GM19372 (cell line): ENCODE data around the gene STOML1.
A peak's percentile ranks its signal among the peaks of the same experiment; 100 is the strongest.

ENCODE experiments used
- ATAC-seq: cut with Tn5 transposase; IDR thresholded peaks from one replicate; pipeline ENCODE4 v1.9.1; 2021; ENCODE audit warnings: mild to moderate bottlenecking, low read depth, moderate library complexity; ENCODE audit not compliant: unreplicated experiment

The STOML1 gene

DNA sequence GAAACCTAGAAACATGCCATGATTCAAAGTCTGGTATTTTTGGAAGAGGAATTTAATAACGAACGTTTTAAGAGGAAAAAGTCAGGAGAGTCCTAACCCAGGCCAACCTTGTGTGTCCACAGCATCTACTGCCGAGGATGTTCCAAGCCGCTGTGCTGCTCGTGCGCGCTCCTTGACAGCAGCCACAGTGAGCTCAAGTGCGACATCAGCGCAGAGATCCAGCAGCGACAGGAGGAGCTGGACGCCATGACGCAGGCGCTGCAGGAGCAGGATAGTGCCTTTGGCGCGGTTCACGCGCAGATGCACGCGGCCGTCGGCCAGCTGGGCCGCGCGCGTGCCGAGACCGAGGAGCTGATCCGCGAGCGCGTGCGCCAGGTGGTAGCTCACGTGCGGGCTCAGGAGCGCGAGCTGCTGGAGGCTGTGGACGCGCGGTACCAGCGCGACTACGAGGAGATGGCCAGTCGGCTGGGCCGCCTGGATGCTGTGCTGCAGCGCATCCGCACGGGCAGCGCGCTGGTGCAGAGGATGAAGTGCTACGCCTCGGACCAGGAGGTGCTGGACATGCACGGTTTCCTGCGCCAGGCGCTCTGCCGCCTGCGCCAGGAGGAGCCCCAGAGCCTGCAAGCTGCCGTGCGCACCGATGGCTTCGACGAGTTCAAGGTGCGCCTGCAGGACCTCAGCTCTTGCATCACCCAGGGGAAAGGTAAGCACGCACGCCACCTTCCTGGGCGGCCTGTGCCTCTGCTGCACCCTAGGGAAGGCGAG, 30.8 kb upstream of the STOML1 start:
- no peak for ATAC-seq

DNA sequence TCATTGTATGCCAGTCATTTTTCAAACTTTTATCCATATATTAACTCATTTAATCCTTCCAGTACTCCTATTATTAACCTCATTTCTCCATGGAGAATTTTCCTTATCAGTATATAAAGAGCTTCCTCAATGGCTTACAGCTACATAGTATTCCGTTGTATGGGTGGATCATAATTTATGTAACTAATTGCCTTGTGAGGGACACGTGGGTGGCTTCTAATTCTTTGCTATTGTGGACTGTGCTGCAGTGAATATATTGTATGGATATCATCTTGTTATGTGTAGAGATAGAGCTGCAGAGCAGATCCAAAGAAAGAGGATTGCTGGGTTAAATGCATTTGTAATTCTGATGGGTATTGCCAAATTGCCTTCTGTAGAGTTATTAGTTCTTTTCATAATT, 27.6 kb upstream of the STOML1 start:
- no peak for ATAC-seq

DNA sequence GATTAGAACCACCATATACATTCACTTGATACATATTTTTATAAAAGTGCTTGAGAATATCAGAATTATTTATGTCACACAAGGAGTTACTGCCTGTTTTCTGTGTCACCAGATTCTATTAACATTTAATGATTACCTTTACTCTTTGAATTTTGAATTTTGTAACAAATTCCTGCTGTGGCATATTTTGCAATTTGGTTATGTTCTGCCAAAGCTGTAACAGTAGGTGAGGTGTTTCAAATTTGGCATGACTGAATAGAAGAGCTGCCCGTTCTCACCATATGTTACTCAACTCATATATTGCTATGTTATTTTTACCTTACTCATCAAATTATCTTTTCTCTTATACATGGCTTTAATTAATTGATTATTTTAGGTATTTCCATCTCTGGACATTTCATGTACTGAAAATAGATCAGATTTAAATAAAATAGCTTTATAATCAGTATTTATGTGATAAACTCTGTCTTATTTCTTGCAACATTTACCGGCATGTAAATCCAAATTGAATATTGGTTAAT, 21.3 kb upstream of the STOML1 start:
- ATAC-seq: no peak

DNA sequence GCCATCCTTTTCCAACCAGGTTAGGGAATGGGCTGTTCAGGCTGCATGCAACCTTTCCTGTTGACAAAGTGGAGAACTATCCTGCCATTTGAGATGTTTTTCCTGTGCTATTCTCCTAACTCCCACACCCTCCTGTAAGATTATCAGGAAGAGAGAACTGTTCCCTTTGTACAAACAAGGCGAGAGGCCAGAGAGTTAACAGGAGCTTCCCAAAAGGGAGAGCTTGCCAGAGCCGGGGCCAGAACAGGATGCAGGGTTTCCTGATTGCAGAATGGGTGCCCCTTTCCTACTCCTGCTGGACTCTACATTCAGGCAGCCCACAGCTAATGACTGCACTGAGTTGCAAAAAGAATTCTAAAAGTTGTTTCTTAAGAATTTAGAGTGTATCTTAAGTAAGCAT, 19.5 kb upstream of the STOML1 start:
- ATAC-seq: no peak

DNA sequence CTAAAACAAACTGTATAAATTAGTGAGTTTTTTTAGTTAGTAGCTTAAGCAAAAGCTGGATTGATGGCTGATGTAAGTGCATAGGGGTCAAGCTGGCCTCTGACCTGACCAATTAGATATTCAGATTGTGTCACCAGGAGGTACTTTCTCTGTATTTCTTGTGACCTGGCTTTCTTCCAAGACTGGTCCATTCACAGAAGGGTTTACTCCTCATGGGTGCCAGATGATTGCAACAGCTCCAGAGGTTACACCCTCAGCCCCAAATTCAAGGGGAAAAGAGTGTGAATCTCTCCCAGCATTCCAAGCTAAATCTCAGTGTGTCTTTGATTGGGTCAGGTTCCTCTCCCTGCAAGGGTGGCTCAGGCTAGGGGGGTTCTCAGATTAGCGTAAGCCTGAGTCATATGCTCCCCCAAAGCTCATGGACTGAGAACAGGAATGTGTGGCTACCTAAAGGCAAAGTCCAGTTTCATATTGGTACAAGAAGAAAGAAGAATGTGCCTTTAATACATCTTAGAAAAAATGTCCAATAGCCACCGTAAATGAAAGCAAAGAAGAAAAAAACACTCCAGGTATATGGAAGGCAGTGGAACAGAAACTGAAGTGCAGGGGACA, 18.9 kb upstream of the STOML1 start:
- ATAC-seq: no peak

DNA sequence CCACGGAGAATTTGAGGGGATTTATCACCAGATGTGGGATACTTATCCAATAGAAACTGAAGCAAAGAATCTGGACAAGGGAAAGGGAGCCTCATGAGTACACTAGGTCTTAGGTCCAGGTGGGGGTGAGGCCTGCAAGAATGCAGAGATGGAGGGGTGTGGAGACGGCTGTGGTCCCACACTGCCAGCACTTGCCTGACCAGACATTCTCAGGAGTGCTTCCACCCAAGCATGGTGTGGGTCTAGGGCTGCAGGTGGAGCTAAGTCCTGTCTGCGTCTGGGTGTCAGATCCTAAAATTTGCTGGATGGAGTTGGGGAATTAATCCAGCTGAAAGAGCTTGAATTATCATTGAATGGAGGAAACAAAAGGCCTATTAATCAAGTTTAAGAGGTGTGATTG, 16.8 kb upstream of the STOML1 start:
- no peak for ATAC-seq

DNA sequence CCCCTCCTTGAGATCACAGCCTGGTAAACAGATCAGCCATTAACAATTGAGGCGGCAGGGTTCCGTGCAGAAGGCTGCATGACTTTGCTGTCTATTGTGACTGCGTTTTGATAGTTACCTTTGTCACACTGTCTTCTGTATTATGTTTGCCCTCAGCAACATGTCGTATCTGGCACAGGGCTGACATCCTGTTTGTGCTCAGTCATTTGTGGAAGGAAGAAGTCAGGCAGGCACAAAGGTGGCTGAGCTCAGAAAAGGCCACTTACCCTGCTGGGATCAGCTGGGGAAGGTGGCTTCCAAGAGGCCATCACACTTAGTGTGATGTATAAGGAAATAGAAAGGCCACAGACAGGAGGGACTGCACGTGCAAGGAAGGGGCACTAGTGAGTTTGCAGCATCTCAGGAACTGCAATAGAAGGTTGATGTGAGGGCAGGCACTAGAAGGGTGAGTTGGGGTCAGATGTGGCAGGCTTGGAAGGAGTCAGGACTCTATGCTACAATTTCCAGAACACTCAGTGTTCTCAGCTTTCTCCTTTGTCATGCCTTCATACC, 15.8 kb upstream of the STOML1 start:
- no peak for ATAC-seq

DNA sequence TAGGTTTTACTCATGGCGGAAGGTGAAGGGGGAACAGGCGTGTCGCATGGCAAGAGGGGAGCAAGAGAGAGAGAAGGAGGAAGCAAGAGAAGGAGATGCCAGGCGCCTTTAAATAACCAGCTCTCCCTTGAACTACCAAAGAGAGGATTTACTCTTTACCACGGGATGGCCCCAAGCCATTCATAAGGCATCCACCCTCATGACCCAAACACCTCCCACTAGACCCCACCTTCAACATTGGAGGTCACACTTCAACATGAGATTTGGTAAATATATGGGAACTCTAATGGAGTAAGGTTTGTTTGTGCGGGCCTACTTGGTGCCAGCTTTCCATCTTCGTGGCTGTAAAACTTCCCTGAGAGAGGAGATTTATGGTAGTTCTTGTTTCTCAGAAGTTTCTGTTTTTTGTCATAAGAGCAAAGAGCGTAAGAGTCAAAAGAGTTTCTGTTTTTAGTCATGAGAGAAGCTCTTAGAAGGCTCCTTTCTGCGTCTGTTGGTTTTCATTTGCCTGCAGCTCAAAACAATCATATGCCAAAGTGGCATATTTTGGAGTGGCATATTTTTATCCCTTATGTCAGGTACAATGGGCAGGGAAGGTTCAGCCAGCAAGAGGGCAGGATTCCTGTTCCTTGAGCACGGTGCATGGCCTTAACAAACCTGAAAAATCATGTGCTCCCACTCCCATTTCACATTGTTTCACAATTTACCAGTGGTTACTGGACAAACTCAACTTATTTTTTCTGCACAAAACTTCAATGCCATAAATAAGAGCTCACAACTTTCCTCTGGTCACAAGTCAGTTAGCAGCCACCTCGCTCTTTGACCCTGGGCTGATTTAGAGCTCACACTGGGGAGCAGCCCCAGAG, 14.9 kb upstream of the STOML1 start:
- no peak for ATAC-seq

DNA sequence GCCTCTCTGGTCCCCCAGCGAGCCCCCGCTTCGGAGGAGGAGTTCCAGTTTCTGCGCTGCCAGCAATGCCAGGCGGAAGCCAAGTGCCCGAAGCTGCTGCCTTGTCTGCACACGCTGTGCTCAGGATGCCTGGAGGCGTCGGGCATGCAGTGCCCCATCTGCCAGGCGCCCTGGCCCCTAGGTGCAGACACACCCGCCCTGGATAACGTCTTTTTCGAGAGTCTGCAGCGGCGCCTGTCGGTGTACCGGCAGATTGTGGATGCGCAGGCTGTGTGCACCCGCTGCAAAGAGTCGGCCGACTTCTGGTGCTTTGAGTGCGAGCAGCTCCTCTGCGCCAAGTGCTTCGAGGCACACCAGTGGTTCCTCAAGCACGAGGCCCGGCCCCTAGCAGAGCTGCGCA, 5.9 kb upstream of the STOML1 start:
- ATAC-seq: no peak

DNA sequence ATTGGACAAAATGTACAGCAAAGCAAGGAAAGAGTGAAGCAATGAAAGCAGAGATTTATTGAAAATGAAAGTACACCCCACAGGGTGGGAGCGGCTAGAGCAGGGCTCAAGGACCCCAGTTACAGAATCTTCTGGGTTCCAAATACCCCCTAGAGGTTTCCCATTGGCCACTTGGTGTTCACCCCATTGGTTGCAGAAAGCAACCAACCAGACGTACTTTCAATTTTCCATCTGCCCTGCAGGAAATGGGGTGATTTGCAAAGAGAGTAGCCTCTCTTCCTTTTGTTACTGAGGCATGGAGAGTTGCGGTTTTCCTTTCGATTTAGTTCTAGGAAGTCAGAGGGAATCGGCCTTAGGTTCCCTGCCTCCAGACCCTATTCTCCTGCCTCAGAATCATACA, 4.8 kb upstream of the STOML1 start:
- ATAC-seq: no peak

DNA sequence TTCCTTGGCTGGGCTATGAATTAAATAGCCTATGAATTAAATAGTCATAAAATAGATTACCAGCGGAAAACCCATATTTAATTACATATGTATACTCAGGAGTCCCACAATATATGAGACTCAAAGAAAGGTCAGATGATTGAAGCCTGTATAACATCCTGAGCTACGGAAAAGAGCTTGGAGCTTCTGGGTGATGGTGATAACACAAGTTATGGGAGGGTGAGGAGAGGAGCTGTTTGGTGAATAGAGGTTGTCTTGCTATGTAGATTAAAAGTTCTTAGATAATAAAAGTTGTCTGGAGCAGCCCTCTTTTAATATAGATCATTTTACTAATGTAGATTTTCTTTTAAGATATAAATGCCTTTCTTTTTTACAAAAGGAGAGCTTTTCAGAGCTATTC, 4.2 kb upstream of the STOML1 start:
- no peak for ATAC-seq

DNA sequence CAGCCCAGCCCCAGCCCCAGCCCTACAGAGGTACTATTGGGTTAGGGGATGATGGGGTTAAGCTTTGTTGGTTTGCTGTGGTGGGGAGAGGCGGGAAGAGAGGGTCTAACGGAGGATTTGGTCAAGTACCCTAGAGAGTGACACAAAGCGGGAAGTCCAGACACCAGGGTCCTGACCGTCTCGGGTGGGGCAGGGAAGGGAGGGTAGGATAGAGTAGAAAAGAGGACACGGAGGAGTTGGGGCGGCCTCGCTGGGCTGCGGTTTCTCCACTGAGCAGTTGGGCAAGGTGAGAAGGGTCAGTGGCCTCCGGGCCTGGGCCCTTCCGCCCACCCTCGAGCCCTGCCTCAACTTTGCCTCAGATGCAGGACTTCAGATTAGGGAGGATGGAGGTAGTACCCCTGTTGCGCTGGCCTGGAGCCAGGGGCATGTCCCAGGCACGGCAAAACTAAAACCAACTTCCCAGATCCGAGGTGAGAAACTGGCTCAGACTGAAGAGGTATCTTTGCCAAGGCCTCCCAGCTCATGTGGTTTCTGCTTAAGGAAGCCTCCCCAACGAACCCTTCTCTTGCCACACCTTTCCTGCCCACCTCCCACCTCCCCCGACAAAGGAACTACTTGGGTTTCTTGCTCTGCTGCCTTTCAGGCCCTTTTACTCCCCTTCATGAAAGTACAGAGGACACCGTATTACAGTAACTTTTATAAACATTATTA, 3.0 kb upstream of the STOML1 start:
- no peak for ATAC-seq

DNA sequence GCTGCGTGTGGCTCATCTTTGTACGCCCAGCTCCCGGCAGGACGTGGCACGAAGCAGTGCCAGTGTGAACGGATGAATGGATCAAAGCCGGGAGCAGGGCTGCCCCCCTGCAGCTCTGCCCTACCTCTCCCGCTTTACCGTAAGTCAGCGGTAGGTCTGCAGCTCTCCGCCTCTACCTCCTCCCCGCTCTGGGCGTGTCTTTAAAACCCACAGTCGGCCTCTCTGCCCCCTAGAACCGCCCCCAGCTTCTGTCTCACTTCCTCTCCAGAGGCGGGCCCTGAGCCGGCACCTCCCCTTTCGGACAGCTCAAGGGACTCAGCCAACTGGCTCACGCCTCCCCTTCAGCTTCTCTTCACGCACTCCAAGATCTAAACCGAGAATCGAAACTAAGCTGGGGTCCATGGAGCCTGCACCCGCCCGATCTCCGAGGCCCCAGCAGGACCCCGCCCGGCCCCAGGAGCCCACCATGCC, 2.4 kb upstream of the STOML1 start, which contains the start of gene PML:
Gene PML (plus strand): TSS at position 304 of the 471 bp plus-strand sequence. CDS start 97 bp downstream, at position 401.
- ATAC-seq: peak; percentile 54

DNA sequence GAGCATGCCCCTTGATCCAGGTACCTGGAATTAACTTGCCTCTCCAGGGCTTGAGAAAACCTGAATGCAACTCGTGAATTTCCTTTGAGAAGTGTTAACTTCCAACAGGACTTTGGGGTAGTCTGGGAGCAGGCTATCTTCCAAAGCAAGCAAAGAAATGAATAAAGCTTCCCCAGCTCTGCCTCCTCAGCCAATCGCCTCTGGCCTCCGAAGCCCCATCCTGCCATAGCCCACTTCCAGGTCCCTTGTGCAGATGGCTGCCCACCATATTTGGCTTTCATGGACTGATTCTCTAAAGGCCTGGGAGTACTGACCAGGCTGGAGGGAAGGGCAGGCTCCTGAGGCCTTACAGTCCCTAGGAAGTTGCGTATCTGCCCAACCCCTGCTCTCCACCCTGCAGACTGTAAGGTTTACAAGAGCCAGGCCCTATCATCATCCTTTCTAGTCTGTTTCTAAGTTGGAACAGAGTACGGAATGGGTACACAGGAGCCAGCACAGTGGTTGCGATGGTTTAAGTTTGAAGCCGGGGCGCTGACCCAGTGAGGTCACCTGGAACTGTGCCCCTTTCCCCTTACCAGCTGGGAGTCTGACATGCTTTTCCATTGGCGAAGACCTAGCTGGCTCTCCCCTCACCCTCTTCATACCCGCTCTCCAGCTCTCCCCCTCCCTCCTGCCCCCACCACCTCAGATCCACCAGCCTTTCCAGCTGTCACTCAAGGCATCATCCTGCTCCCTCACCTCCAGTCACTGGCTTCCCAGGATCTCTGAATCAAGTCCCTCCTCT, 1.3 kb upstream of the STOML1 start:
- no peak for ATAC-seq

DNA sequence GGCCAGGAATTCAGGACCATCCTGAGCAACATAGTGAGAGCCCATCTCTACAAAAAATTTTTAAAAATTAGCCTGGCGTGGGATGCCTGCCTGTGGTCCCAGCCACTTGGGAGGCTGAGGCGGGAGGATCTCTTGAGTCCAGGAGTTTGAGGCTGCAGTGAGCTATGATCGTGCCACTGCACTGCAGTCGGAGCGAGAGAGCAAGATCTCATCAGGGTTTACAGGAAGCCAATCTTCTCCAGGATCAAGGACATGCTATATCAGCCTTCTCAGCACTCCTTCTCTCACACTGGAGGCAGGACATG, 451 bp upstream of the STOML1 start:
- ATAC-seq: no peak

DNA sequence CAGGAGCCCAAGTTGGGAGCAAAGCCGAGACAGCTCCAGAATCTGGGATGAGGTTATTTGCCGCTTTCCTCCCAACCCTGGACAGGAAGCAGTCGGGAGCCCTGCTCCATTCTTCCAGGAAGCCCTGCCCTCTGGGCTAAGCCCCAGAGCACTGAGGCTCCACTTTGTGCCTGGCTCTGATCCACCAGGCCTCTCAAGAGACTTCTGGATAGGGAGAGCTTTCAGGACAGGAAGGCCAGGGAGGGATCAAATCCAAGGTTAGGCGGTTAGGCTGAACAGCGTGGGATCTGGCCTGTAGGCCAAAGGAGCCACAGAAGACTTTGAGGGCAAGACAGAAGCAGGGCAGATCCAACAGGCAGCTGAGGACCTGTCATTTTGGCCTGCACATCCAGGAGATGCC, 835 bp downstream of the STOML1 start:
- no peak for ATAC-seq

DNA sequence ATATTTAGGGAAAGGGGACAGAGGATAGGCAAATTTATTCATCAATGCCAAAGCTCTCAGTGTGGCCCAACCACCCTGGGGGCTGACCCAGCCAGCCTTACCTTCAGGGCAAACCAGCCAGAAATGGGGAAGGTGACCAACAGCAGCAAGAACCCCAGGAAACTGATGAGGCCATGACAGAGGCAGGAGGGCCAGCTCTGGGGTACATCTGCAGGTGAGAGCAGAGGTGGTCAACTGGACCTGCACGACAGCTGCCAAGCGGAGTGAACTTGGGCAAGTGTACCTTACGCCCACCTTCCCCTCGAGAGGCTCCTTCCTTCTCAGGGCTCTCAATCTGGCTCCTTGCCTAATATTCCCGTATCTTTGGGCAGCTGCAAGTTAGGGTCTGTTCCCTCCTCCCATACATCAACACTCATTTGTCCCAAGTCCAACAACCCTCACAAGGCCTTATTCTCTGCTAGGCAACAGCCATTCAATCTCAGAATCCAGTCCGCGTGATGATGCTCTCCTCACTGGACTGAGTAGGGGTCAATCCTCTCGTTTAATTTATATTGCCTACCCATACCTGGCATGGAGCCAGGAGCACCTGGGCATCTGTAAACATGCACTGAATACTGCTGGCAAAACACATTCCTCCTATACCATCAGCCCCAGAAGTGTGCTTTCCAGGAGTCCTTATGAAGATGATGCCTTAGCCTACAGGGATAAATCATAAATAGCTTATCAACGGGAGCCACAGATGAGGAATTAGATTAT, 1.7 kb downstream of the STOML1 start:
- ATAC-seq: no peak

DNA sequence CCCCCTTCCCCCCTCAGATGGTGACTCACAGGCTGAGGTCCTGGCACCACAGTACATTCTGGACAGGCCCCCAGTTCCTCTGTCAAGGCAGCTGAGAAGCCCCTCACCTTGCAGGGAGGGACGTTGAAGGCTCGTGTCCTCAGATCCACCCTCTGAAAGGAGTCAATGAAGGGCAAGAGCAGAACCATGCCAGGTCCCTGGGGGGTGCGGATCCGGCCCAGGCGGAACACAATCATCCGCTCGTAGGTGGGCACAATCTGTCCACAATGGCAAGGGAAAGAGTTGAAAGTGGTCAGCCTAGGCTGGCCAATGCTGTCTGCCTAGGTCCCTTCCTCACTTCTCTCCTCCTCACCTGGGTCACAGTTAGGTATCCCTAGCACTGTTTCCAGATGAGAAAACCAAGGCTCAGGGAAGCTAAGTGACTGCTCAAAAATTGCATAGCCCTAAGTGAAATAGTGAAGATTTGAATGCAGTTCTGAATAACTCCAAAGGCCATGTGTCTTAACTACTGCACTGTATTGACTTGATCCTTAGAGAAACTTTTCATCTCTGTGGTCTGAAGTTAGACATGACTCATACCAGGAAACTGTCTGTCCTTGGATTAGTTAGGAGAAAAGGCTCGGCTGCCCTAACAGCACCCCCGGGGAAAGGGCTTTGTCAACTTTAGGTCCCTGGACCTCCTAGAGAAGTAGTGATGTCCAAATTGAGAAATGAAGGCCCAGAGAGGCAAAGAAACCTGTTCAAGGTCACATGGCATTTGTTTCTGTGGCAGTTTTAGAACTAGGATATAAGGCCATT, 2.9 kb downstream of the STOML1 start:
- ATAC-seq: no peak
